ENCODE data around the gene ITGBL1. TPM values are rescaled to one million over a fixed set of nuclear protein-coding genes. Genes with fewer than 3 reads are reported as not detected.
A peak's percentile ranks its signal among the peaks of the same experiment; 100 is the strongest.

Gene ITGBL1
- total RNA-seq, 2 donors from 2014 or later, result not detected

- Mint-ChIP-seq H3K27me3 (peaks cover 23% of the 10 kb centered on the region), H3K4me1 (no peaks in the 10 kb centered on the region), H3K36me3 (ENCODE audit: low read depth) (no peaks in the 10 kb centered on the region), H3K4me3 (no peak overlapping the region), H3K27ac (no peak overlapping the region)
- no peaks in the 10 kb centered on the region for H3K9me3 ChIP-seq (ENCODE audit: control insufficient read depth, low read length, poor library complexity, severe bottlenecking)
- peak; percentile 71 for ATAC-seq
- no peak for DNase-seq
These were observed 305.1 kb downstream of the ITGBL1 start for GRCh38 chr13:101757446-101758039.

DNA sequence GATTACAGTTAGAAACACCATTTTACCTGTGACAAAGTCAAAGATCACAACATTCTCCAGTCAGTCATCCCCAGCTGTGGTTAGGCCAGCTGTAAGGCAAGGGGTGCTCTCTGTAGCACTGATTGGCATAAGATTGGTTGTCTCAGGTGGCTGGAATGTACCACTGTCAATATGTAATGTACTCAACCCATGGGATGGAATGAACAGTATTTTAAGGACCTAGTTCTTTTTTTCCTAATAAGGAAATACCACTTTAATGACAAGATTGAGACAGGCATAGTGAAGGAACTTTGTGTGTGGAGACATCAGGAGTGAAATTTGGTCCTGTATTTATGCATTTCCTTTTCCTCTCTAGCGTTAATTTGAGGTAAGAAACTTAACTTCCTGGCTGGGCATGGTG lies 310.7 kb downstream of the ITGBL1 start:
- no peak overlapping the region for H3K4me3 Mint-ChIP-seq

More for the DNA sequence above, 310.7 kb downstream of the ITGBL1 start:
- ATAC-seq, result no peak
- H3K27ac Mint-ChIP-seq, result no peak overlapping the region
- peaks cover 2% of the 10 kb centered on the region for H3K36me3 Mint-ChIP-seq (ENCODE audit: low read depth)
- H3K4me1 Mint-ChIP-seq, result no peaks in the 10 kb centered on the region
- H3K9me3 ChIP-seq (ENCODE audit: control insufficient read depth, low read length, poor library complexity, severe bottlenecking), result no peaks in the 10 kb centered on the region
- H3K27me3 Mint-ChIP-seq, result peaks cover 52% of the 10 kb centered on the region
- DNase-seq, result no peak

Other genes starting within 250 kb of the ITGBL1 start
- not detected for gene NALCN, start 36.2 kb upstream of the ITGBL1 start, total RNA-seq

Data from T-helper 17 cell (primary cell).